Subcutaneous abdominal adipose tissue (tissue), 5 donors: ENCODE measurements around the gene SMIM32.

ENCODE experiments used
- H3K27ac ChIP-seq: one replicate; pipeline ENCODE4 v1.7.0; 2013; ENCODE audit warnings: low read depth, mild to moderate bottlenecking, inconsistent platforms, low read length, moderate library complexity
- H3K27me3 ChIP-seq, 5 donors: one replicate each; pipeline ENCODE4 v1.7.0; 2013; ENCODE audit warnings: low read length in 5 of 5, inconsistent platforms in 1 of 5; ENCODE audit not compliant: control insufficient read depth in 5 of 5, insufficient read depth in 4 of 5
- H3K36me3 ChIP-seq, 5 donors: one replicate each; pipeline ENCODE4 v1.7.0; 2013; ENCODE audit warnings: low read length in 5 of 5; ENCODE audit not compliant: control insufficient read depth in 5 of 5, insufficient read depth in 5 of 5
- H3K4me1 ChIP-seq, 5 donors: one replicate each; pipeline ENCODE4 v1.7.0; 2013; ENCODE audit warnings: low read length in 5 of 5, mild to moderate bottlenecking in 3 of 5, moderate library complexity in 1 of 5; ENCODE audit not compliant: control insufficient read depth in 5 of 5, insufficient read depth in 5 of 5
- H3K4me3 ChIP-seq, 5 donors: one replicate each; pipeline ENCODE4 v1.7.0; 2013; ENCODE audit warnings: low read length in 5 of 5, low read depth in 1 of 5
- H3K9ac ChIP-seq, 5 donors: one replicate each; pipeline ENCODE4 v1.7.0; 2013; ENCODE audit warnings: low read length in 5 of 5, mild to moderate bottlenecking in 4 of 5, moderate library complexity in 3 of 5
- H3K9me3 ChIP-seq, 5 donors: one replicate each; pipeline ENCODE4 v1.7.0; 2013; ENCODE audit warnings: low read length in 5 of 5; ENCODE audit not compliant: control insufficient read depth in 5 of 5
- donor health status: healthy.
- donor health status: healthy.
- donor health status: healthy.
- donor health status: healthy.
- donor health status: healthy.

Gene SMIM32

GRCh38 chr5:136145030-136145429 is 47.9 kb downstream of the SMIM32 start:
- H3K36me3 ChIP-seq, result no peaks in the 10 kb centered on the region
- no peak overlapping the region for H3K4me3 ChIP-seq
- H3K9me3 ChIP-seq, result no peaks in the 10 kb centered on the region
- no peak overlapping the region for H3K9ac ChIP-seq
- H3K4me1 ChIP-seq, result peaks cover 0 to 34% (median 17%) of the 10 kb centered on the region in 5 donors
- H3K27ac ChIP-seq, result no peak overlapping the region
- no peaks in the 10 kb centered on the region for H3K27me3 ChIP-seq

DNA sequence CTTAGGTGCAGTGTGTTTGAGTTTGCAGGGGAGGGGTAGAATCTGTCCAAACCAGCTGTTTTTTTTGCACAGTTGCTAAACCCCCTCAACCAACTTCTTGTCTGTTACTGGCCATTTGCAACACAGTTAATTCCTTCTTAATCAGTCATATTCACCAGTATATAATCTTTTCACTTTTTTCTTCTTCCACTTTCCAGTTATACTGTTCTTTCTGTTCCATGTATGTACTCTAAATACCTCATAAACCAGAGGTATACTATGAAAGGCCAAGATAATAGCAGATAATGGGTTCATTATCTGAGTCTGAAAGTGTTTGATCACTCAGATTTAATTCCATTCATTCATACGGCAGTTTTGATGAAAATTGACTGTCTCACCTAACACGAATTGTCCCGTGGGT is 49.2 kb downstream of the SMIM32 start:
- Histone ChIP-seq H3K9ac (no peak overlapping the region), H3K27me3 (no peaks in the 10 kb centered on the region), H3K27ac (no peak overlapping the region), H3K4me1 (peaks cover 0 to 41% (median 21%) of the 10 kb centered on the region in 5 donors), H3K4me3 (no peak overlapping the region), H3K9me3 (no peaks in the 10 kb centered on the region), H3K36me3 (no peaks in the 10 kb centered on the region)

GRCh38 chr5:136143312-136143711 is 49.6 kb downstream of the SMIM32 start:
- no peaks in the 10 kb centered on the region for H3K9me3 ChIP-seq
- H3K36me3 ChIP-seq, result no peaks in the 10 kb centered on the region
- no peaks in the 10 kb centered on the region for H3K27me3 ChIP-seq
- no peak overlapping the region for H3K9ac ChIP-seq
- H3K4me1 ChIP-seq, result peaks cover 0 to 44% (median 21%) of the 10 kb centered on the region in 5 donors
- no peak overlapping the region for H3K4me3 ChIP-seq
- H3K27ac ChIP-seq, result no peak overlapping the region

GRCh38 chr5:136141561-136141960 is 51.4 kb downstream of the SMIM32 start:
- no peak overlapping the region for H3K27ac ChIP-seq
- H3K27me3 ChIP-seq, result no peaks in the 10 kb centered on the region
- no peaks in the 10 kb centered on the region for H3K9me3 ChIP-seq
- no peak overlapping the region for H3K9ac ChIP-seq
- H3K4me3 ChIP-seq, result no peak overlapping the region
- H3K4me1 ChIP-seq, result peaks cover 2 to 52% (median 29%) of the 10 kb centered on the region in 5 donors
- H3K36me3 ChIP-seq, result no peaks in the 10 kb centered on the region
